ENCODE results near the gene CCNY. TPM values are rescaled to one million over a fixed set of nuclear protein-coding genes. Genes with fewer than 3 reads are reported as not detected.

The CCNY gene
- total RNA-seq, 1 donor from 2014 or later = 37.5 TPM

GRCh38 chr10:35542303-35542702, 206.0 kb downstream of the CCNY start:
- Histone ChIP-seq H3K27me3 (no peaks in the 10 kb centered on the region), H3K36me3 (peaks cover 2 to 6% of the 10 kb centered on the region in 2 donors), H3K4me1 (no peaks in the 10 kb centered on the region), H3K27ac (no peak overlapping the region), H3K4me3 (no peak overlapping the region), H3K9me3 (no peaks in the 10 kb centered on the region)
- no peak for DNase-seq (ENCODE audit: low spot score in 2 of 2)
- no peak for TF ChIP-seq CTCF (IDR thresholded peaks at IDR 0.05)
- intact Hi-C loops (cut with DNase I) = no loop called here

GRCh38 chr10:35545079-35545657, 208.9 kb downstream of the CCNY start:
- Histone ChIP-seq H3K27ac (no peak overlapping the region), H3K27me3 (no peaks in the 10 kb centered on the region), H3K36me3 (peaks cover 8 to 10% of the 10 kb centered on the region in 2 donors), H3K9me3 (no peaks in the 10 kb centered on the region), H3K4me1 (no peaks in the 10 kb centered on the region), H3K4me3 (no peak overlapping the region)
- no peak for DNase-seq (ENCODE audit: low spot score in 2 of 2)
- no peak for TF ChIP-seq CTCF (IDR thresholded peaks at IDR 0.05)
- intact Hi-C loops (cut with DNase I) = no loop called here

GRCh38 chr10:35545878-35546590, 209.7 kb downstream of the CCNY start:
- no peaks in the 10 kb centered on the region for H3K9me3 ChIP-seq
- H3K4me3 ChIP-seq = no peak overlapping the region
- DNase-seq (ENCODE audit: low spot score in 2 of 2) = no peak
- no peaks in the 10 kb centered on the region for H3K27me3 ChIP-seq
- H3K36me3 ChIP-seq = peaks cover 8 to 10% of the 10 kb centered on the region in 2 donors
- TF ChIP-seq CTCF (IDR thresholded peaks at IDR 0.05) = no peak
- H3K27ac ChIP-seq = peak overlapping the region in 1 of 2 donors; percentile 3
- intact Hi-C loops (cut with DNase I) = no loop called here
- H3K4me1 ChIP-seq = no peaks in the 10 kb centered on the region

GRCh38 chr10:35546824-35547225, 210.5 kb downstream of the CCNY start:
- Histone ChIP-seq H3K27me3 (no peaks in the 10 kb centered on the region), H3K4me3 (no peak overlapping the region), H3K9me3 (no peaks in the 10 kb centered on the region), H3K4me1 (no peaks in the 10 kb centered on the region), H3K36me3 (peaks cover 4 to 8% of the 10 kb centered on the region in 2 donors), H3K27ac (no peak overlapping the region)
- no peak for TF ChIP-seq CTCF (IDR thresholded peaks at IDR 0.05)
- intact Hi-C loops (cut with DNase I) = no loop called here
- no peak for DNase-seq (ENCODE audit: low spot score in 2 of 2)

GRCh38 chr10:35552650-35553342, 216.5 kb downstream of the CCNY start:
- H3K4me3 ChIP-seq = no peak overlapping the region

More at GRCh38 chr10:35552650-35553342, 216.5 kb downstream of the CCNY start:
- intact Hi-C loops (cut with DNase I) = no loop called here
- Histone ChIP-seq H3K27ac (no peak overlapping the region), H3K9me3 (no peaks in the 10 kb centered on the region), H3K27me3 (no peaks in the 10 kb centered on the region), H3K4me1 (no peaks in the 10 kb centered on the region), H3K36me3 (peaks cover 15 to 22% of the 10 kb centered on the region in 2 donors)
- no peak for DNase-seq (ENCODE audit: low spot score in 2 of 2)
- TF ChIP-seq CTCF (IDR thresholded peaks at IDR 0.05) = no peak

Measured in ascending aorta (tissue), 2 donors.